Esophagus muscularis mucosa (tissue), 4 donors: Measurements from ENCODE around the gene ZNF578.
"Not testable (repeated sequence)": the region's sequence is repeated elsewhere in the genome, so short reads cannot be mapped to it uniquely, and the experiment has no call there.

Source experiments
- CTCF ChIP-seq, 3 experiments: fragments of 200-600 bp in 2 of 3; fragments of 450-650 bp in 1 of 3; sonication (generic) in 2 of 3; IDR thresholded peaks; one replicate each; pipeline ENCODE4 v1.5.1; 2017 to 2019; ENCODE audit warnings: antibody characterized with exemption in 3 of 3, mild to moderate bottlenecking in 2 of 3, moderate library complexity in 1 of 3
- EP300 ChIP-seq: sonication (generic); formaldehyde crosslinking; IDR thresholded peaks from one replicate; pipeline ENCODE4 v1.6.1; 2017; ENCODE audit warnings: antibody characterized with exemption
- POLR2A ChIP-seq: fragments of 450-650 bp; IDR thresholded peaks from one replicate; pipeline ENCODE4 v1.6.1; 2017; ENCODE audit warnings: antibody characterized with exemption, moderate library complexity, mild to moderate bottlenecking, low read depth
- POLR2AphosphoS5 ChIP-seq, 2 donors: sonication (generic); formaldehyde crosslinking; IDR thresholded peaks; one replicate each; pipeline ENCODE4 v1.6.1; 2017; ENCODE audit warnings: antibody characterized with exemption in 2 of 2

GRCh38 chr19:52538815-52539214 is 85.5 kb downstream of the ZNF578 start:
- not testable (repeated sequence) for TF ChIP-seq CTCF (IDR thresholded peaks at IDR 0.05); POLR2A; POLR2AphosphoS5 (IDR thresholded peaks at IDR 0.05); EP300
